ENCODE results near the gene PTPRN2. TPM values are rescaled to one million over a fixed set of nuclear protein-coding genes. Genes with fewer than 3 reads are reported as not detected.

PTPRN2 gene
- total and polyA plus RNA-seq, 2 of the 13 experiments (the other 11 are each of a cell fraction or from before 2014, with no cell fraction given) = 2.5 to 24.2 TPM

DNA sequence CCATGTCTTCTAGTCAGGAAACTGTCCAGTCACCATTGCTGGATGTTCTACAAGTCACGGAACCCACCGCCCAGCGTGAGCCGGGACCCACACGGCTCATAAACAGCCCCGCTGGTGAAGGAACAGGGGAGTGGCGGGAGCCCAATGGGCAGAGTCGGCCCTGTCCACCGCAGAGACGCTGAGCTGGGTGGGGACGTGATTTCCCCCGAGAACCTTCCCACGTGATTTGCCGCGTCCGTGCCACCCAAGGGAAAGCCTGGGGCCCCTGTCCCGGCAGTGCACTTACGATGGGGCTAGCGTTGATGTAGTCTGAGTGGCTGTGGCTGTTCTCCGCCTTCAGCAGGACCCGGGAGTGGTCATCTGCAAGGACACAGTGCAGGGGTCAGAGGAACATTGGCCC, 983.9 kb downstream of the PTPRN2 start:
- no peak overlapping the region for H3K4me3 ChIP-seq (replicated peaks in 1 of 3; ENCODE audit: insufficient read depth in 1 of 3, low read depth in 2 of 3, low read length in 3 of 3)
- BruUV-seq (replicated peaks) = no TSS peak
- no peak overlapping the region for H3K9ac ChIP-seq (ENCODE audit: insufficient read depth, low read depth, low read length)
- 67% methylated on average over 2 of the region's 21 CpGs for WGBS (ENCODE audit: low lambda C conversion rate)
- no peaks in the 10 kb centered on the region for H3K9me3 ChIP-seq (ENCODE audit: low read length)
- ChIA-PET POLR2A (no interaction called here), CTCF (ENCODE audit: low intra/inter-chr PET ratio, low total read pairs) (no interaction called here)
- H3K4me1 ChIP-seq (ENCODE audit: insufficient read depth, low read length) = no peaks in the 10 kb centered on the region
- peaks cover 6 to 52% of the 10 kb centered on the region in 2 experiments; a peak in 4 of 5 replicates for H3K27me3 ChIP-seq (ENCODE audit: control insufficient read depth in 1 of 2, insufficient read depth in 2 of 2, low read length in 2 of 2)
- H3K4me2 ChIP-seq (ENCODE audit: low read depth, low read length) = no peak overlapping the region
- no peak overlapping the region for H2AFZ ChIP-seq (ENCODE audit: low read length)
- DNase-seq (ENCODE audit: low spot score) (no peak), ATAC-seq (no peak), FAIRE-seq (no peak)
- in situ Hi-C loops (cut with HindIII; ENCODE audit: extremely low pct_ligation_motif_present, low pct_unique_long_range_greater_than_20kb) (no loop called here), intact Hi-C loops (cut with micrococcal nuclease; ENCODE audit: unreplicated experiment) (no loop called here)
- no peaks in the 10 kb centered on the region for H3K79me2 ChIP-seq (ENCODE audit: insufficient read depth, low read length)
- no peak overlapping the region for H3K27ac ChIP-seq (ENCODE audit: extremely low read length, insufficient read depth, low read length)
- H4K20me1 ChIP-seq (ENCODE audit: insufficient read depth, low read length) = no peaks in the 10 kb centered on the region
- no peaks in the 10 kb centered on the region for H3K36me3 ChIP-seq (replicated peaks in 1 of 2; ENCODE audit: control insufficient read depth in 1 of 2, insufficient read depth in 2 of 2, low read length in 2 of 2)
- TF ChIP-seq ATF6 (CRISPR knock-in tag; conservative IDR thresholded peaks at IDR 0.05) (no peak), FOXP1 (IDR thresholded peaks at IDR 0.05) (no peak), FOXP1 (CRISPR knock-in tag; IDR thresholded peaks at IDR 0.05) (no peak), HCFC1 (IDR thresholded peaks at IDR 0.05; ENCODE audit: low read depth, low read length) (no peak), ATF2 (CRISPR knock-in tag; IDR thresholded peaks at IDR 0.05) (no peak), ZNF318 (CRISPR knock-in tag; IDR thresholded peaks at IDR 0.05) (no peak), ZNF34 (CRISPR knock-in tag; IDR thresholded peaks at IDR 0.05; ENCODE audit: borderline replicate concordance) (no peak), PHF5A (CRISPR knock-in tag; IDR thresholded peaks at IDR 0.05; ENCODE audit: low read depth, unreplicated experiment) (no peak), TRAFD1 (CRISPR knock-in tag; IDR thresholded peaks at IDR 0.05; ENCODE audit: borderline replicate concordance) (no peak), EED (CRISPR knock-in tag; IDR thresholded peaks at IDR 0.05) (no peak)
